LHCN-M2 (cell line): ENCODE measurements around the gene GTF3A. TPM values are rescaled to one million over a fixed set of nuclear protein-coding genes. Genes with fewer than 3 reads are reported as not detected.
A peak's percentile ranks its signal among the peaks of the same experiment; 100 is the strongest.

ENCODE experiments used
- DNase-seq: peaks from one replicate; pipeline ENCODE4 v3.0.0-alpha.2; 2012; ENCODE audit warnings: low read depth
- total RNA-seq: library from RNA; depleted of rRNA; stranded (reverse); fragments of >200 nt; gene quantifications from 2 replicates; pipeline ENCODE4 v1.2.3, GENCODE V29; 2014

The GTF3A gene
- total RNA-seq, 1 experiment from 2014 or later: 197 TPM

DNA sequence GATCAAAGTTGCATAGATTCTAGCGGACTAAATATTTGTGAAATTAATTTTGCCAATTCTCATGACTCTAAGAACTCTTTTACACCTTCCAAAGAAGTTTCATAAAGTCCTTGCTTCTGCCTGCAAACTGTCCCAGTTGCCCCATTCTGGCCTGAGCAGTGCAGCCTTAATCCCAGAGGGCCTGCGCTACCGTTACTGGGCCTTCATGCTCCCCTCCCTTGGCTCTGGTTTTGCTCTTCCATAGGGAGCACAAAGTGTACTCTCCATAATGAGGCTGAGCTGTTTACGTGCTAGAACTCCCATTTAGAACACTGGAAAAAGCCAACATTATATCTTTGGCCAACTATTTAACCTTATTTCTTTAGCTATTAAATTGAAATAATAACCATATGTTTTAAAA lies 23.9 kb downstream of the GTF3A start:
- no peak for DNase-seq

DNA sequence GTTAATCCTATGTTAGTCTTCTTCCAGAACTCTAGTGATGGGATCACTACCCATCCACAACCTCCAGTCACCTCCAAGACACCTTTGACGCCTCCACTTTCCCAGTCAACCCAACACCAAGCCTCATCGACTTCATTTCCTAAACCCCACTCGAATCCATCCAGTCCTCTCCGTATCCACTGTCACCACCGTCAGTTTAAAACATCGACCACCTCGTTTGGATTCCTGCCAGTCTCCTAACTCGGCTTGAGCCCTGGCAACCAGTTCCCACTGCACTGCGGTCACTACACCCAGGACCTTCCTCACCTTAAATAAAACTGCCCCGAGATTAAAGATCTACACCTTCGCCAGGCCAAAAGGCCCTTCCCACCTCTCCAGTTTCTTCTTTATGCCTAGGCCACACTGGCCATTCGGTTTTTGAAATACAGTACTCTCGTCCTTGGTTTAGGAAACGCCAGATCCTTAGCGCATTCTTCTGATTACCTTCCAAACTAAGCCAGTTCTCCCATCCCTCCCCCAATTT lies 24.7 kb downstream of the GTF3A start:
- DNase-seq: no peak

DNA sequence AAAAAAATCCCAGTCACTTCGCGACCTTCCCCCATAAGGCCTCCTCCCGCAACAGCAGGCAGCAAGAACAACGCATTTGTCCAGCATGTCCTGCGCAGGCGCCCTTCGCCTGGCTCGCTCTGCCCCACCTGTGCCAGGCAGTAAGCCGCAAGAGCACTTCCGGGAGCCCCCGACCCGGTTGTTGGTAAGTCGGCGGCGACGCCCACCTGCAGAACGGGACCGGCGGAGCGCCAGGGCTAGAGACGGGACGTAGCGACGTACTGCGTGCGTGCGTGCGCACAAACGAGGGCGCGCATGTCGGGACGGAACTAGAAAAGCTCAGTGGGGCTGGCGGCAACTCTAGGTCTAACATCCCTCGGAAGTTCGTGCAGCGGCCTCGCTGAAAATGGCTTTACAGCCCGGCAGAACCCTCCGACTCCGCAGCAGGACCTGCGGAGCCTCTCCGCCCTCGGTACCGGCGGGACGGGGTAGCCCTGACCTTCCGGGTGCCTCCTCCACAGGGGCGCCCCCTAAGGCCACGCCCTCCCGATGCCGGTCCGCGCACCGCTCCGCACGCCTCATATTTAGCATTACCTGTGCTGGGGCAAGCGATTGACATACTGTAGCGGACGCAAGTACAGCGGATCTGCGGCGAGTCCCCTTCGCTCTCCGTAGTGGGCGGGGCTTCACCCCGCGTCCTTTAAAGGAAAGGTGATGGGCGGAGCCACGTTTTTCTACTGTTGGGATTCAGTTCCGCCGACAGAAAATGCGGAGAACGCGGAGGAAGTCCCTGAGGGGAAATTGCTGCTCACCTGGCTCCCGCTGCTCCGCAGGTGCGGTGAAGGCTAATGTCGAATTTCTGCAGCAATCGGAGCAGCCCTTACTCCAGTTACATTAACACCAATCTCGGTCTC lies 25.8 kb downstream of the GTF3A start, which contains the start of gene MTIF3:
Gene MTIF3 (minus strand): TSS at position 629 of the 893 bp plus-strand sequence. CDS start 10,116 bp downstream, outside the sequence.
- DNase-seq: peak; percentile 86

DNA sequence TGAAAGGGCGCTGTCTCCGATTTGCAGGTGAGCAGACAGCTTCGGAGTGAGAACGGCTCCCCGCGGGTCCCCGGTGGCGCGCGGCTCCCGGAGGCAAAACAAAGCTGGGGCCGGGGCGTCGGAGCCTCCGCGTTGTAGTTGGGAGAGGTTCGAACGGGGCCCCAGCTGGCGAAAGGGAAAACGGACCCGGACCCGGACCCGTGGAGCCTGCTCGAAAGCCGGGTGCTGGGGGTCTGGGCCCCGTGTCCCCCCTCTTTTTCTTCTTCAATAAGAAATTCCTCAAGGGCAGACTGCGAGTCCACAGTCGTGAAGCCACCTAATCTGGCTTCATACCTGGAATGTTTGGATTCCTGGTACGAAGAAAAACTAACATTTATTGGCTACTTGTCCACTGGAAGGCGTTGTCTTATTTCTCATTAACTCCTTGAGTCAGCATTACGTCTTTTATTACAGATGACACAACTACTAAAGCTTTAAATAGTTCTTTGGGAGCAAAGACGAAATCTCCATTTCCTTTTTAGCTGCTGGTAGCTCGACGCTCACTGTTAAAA lies 26.6 kb downstream of the GTF3A start:
- DNase-seq: peak; percentile 33

- no peak for DNase-seq
Measured at GRCh38 chr13:27455331-27455855, 31.0 kb downstream of the GTF3A start.

GRCh38 chr13:27461940-27462584 lies 37.6 kb downstream of the GTF3A start:
- no peak for DNase-seq

GRCh38 chr13:27463500-27463899 lies 39.1 kb downstream of the GTF3A start:
- DNase-seq: no peak

GRCh38 chr13:27465611-27466010 lies 41.2 kb downstream of the GTF3A start:
- no peak for DNase-seq

DNA sequence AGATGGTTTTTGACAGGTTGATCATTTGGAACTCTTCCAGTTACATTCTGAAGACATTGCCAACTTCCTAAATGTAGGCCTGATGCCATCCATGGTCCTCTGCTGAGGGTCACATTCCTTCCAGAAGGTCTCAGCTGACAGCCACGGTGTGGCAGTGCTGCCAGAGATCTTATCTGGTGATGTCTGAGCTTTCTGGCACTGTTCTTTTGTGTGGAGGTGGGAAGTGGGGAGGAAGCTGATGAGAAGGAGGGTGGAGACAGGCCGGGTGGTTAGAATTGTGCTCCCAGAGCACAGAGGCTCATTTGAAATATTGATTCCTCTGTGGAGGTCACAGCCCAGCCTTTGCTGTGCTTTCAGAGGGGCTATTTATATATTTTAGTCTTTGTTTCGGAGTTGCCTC lies 42.1 kb downstream of the GTF3A start:
- DNase-seq: no peak

GRCh38 chr13:27470075-27470820 lies 45.8 kb downstream of the GTF3A start:
- no peak for DNase-seq

- DNase-seq: no peak
Measured at GRCh38 chr13:27472441-27472840, 48.0 kb downstream of the GTF3A start.

DNA sequence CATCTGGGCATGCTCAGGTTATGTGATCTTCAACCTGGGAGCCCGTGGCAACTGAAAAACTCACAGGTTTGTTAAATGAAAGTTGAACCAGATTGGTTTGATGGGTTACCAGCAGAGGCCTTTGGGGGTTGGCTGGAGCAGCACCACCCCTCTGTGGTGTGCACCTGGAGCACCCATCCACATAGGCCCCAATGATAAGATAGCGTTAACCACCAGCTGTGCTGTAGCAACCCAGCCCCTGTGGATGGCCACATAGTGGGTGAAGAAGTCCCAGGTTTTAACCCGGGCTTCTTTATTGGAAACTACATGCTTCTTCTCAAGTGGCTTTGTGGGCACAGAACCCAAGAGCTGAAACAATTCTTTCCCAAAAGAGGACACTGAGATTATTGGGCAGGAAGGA lies 48.5 kb downstream of the GTF3A start:
- no peak for DNase-seq

DNA sequence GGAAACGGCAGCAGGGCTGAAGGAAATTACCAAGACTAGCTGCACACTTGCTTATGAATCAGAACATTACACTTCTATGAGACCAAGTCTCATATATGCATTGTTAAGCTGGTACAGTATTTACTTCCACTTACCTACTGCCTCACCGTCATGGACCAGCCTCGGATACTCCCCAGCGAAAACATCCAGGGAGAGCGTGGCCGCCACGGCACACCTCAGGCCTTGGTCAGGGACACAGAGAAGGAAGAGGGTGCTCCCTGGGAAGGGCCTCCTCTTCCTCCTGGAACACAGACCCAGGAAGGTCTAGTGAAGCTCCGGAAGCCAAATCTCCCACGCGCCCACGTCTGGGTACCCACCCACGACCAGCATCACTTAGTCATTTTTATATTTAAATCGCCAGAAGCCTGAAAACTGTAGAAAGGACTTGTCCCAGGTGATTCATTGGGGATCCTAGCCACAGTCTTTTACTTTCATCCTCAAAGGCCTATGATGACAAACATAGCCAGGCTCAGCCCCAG lies 50.4 kb downstream of the GTF3A start:
- DNase-seq: no peak

GRCh38 chr13:27476943-27477703 lies 52.7 kb downstream of the GTF3A start:
- DNase-seq: peak; percentile 44

DNA sequence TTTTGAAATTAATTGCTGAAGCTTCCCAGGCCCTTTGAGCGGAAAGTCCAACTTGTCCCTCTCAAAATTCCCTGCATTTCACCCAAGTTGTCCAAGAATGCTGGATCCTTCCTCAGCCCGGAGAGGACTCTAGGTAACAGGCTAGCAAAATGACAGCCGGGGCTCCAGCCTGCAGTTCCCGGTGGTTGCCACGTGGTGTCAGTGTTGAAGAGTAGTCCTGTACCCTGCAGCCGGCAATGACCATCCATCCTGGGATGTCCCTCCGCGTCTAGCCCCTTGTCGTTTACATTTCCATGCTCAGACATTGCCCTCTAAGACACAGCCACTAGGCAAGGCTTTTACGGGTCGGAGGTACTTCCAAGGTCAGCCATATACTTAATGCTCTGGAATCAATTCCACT lies 57.3 kb downstream of the GTF3A start:
- DNase-seq: peak; percentile 7

DNA sequence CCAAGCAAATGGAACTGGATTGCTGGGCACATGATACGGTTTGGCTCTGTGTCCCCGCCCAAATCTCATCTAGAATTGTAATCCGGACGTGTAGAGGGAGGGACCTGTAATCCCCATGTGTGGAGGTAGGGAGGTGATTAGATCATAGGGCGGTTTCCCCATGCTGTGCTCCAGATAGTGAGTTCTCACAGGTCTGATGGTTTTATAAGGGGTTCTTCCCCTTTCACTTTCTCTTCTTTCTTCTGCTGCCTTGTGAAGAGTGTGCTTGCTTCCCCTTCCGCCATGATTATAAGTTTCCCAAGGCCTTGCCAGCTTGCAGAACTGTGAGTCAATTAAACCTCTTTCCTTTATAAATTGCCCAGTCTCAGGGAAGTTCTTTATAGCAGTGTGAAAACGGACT lies 58.6 kb downstream of the GTF3A start:
- no peak for DNase-seq

GRCh38 chr13:27483421-27483820 lies 59.0 kb downstream of the GTF3A start:
- no peak for DNase-seq
